K562 (cell line): ENCODE measurements around the gene CLCN6. TPM values are rescaled to one million over a fixed set of nuclear protein-coding genes. Genes with fewer than 3 reads are reported as not detected.

Source experiments
- ASH1L ChIP-seq: fragments of 450-650 bp; IDR thresholded peaks from 2 replicates; pipeline ENCODE4 v1.6.1; 2018; ENCODE audit warnings: borderline replicate concordance, mild to moderate bottlenecking, low read depth; ENCODE audit not compliant: partially characterized antibody
- HDGF ChIP-seq: fragments of 450-650 bp; IDR thresholded peaks from 2 replicates; pipeline ENCODE4 v1.6.1; 2016
- IRF1 ChIP-seq: sonication (generic); formaldehyde crosslinking; IDR thresholded peaks from 2 replicates; pipeline ENCODE4 v1.8.0; 2022; ENCODE audit warnings: missing genetic modification reagents, mild to moderate bottlenecking, borderline replicate concordance
- MTF1 ChIP-seq: fragments of 250-450 bp; sonication (Bioruptor Pico); IDR thresholded peaks from 2 replicates; pipeline ENCODE4 v1.9.0; 2021; ENCODE audit warnings: moderate library complexity, mild to moderate bottlenecking, inconsistent platforms, borderline replicate concordance
- NONO ChIP-seq, 2 experiments: fragments of 200-400 bp in 1 of 2; fragments of 450-650 bp in 1 of 2; formaldehyde crosslinking in 1 of 2; IDR thresholded peaks; 2 replicates each; pipeline ENCODE4 v1.6.1; 2017; ENCODE audit warnings: low read depth in 2 of 2, mild to moderate bottlenecking in 2 of 2, moderate library complexity in 2 of 2, low read length in 1 of 2
- PHF20 ChIP-seq: fragments of 450-650 bp; IDR thresholded peaks from 2 replicates; pipeline ENCODE4 v1.6.1; 2018; ENCODE audit not compliant: partially characterized antibody
- RNF2 ChIP-seq: sonication (generic); IDR thresholded peaks from 2 replicates; pipeline ENCODE4 v1.6.1; 2016
- TFE3 ChIP-seq: fragments of 450-650 bp; formaldehyde crosslinking; IDR thresholded peaks from 2 replicates; pipeline ENCODE4 v1.4.0; 2020; ENCODE audit warnings: mild to moderate bottlenecking, mixed read lengths
- U2AF2 ChIP-seq: fragments of 200-400 bp; formaldehyde crosslinking; optimal IDR thresholded peaks from 2 replicates; pipeline ENCODE3; 2017; ENCODE audit warnings: low read depth, mild to moderate bottlenecking, low read length
- ZBTB40 ChIP-seq, 2 experiments: fragments of 450-650 bp in 1 of 2; sonication (generic) in 1 of 2; formaldehyde crosslinking in 1 of 2; IDR thresholded peaks; 2 replicates each; pipeline versions ENCODE4 v1.7.1 to v1.9.0; 2016 to 2022; ENCODE audit warnings: inconsistent platforms in 1 of 2, mild to moderate bottlenecking in 1 of 2, missing genetic modification reagents in 1 of 2
- ZNF239 ChIP-seq: fragments of 250-450 bp; sonication (Bioruptor Pico); IDR thresholded peaks from 2 replicates; pipeline ENCODE4 v1.4.0; 2020; ENCODE audit warnings: mild to moderate bottlenecking
- ZNF24 ChIP-seq: fragments of 450-650 bp; IDR thresholded peaks from 2 replicates; pipeline ENCODE4 v1.6.1; 2016
- ZNF639 ChIP-seq, 2 experiments: fragments of 200-800 bp in 1 of 2; sonication (Bioruptor generic) in 1 of 2; sonication (generic) in 1 of 2; formaldehyde crosslinking in 1 of 2; IDR thresholded peaks in 1 of 2; conservative IDR thresholded peaks in 1 of 2; 2 replicates each; pipeline versions ENCODE4 v1.5.0 to v1.6.1; 2016 to 2020; ENCODE audit warnings: missing compliant biosample characterization in 1 of 2, missing genetic modification characterization in 1 of 2, missing genetic modification reagents in 1 of 2
- polyA plus RNA-seq, 8 experiments: library from polyadenylated mRNA; depleted of rRNA in 4 of 8; stranded (reverse) in 5 of 8; unstranded in 3 of 8; fragments of >200 nt; fragmentation: Nextera tagmentation in 2 of 8; fragmentation: Illumina TruSeq in 1 of 8; extraction: Ambion mirVana in 2 of 8; extraction: Trizol in 1 of 8; gene quantifications; 2 replicates each; pipeline versions ENCODE4 v1.2.1 to v1.2.3, GENCODE V29; 2011 to 2014; ENCODE audit warnings: inconsistent platforms in 1 of 8, missing spikeins in 1 of 8
- total RNA-seq, 7 experiments: library from RNA; depleted of rRNA in 6 of 7; stranded (reverse); fragments of >200 nt in 6 of 7; fragmentation: Illumina TruSeq in 2 of 7; extraction: Trizol in 2 of 7; gene quantifications; 2 replicates each; pipeline versions ENCODE4 v1.2.1 to v1.2.3, GENCODE V29; 2011 to 2021; ENCODE audit warnings: low replicate concordance in 1 of 7

CLCN6 gene
- total and polyA plus RNA-seq, 9 of the 15 experiments (the other 6 are each of a cell fraction or from before 2014, with no cell fraction given) = 2.0 to 21.8 (median 13.6) TPM

- no peak for TF ChIP-seq ZBTB40 (IDR thresholded peaks at IDR 0.05)
- TF ChIP-seq ZBTB40 (CRISPR knock-in tag; IDR thresholded peaks at IDR 0.05) = no peak
- no peak for TF ChIP-seq RNF2
- peak; percentile 24; the same call in 1 of the 2 replicates for TF ChIP-seq ZNF239 (CRISPR knock-in tag)
- no peak for TF ChIP-seq PHF20
- TF ChIP-seq NONO (IDR thresholded peaks at IDR 0.05; ENCODE audit: low read depth in 2 of 2, low read length in 1 of 2) = no peak
- TF ChIP-seq ZNF639 (CRISPR knock-in tag; conservative IDR thresholded peaks at IDR 0.05 in 1 of 2, IDR thresholded peaks at IDR 0.05 in 1 of 2) = no peak
- no peak for TF ChIP-seq U2AF2
- TF ChIP-seq IRF1 (CRISPR knock-in tag) = no peak
- TF ChIP-seq ZNF24 = peak; percentile 66; the same call in 1 of the 2 replicates
- peak; percentile 83; the same call in 1 of the 2 replicates for TF ChIP-seq HDGF
- TF ChIP-seq MTF1 (CRISPR knock-in tag) = no peak
- TF ChIP-seq TFE3 (CRISPR knock-in tag) = no peak
- TF ChIP-seq ASH1L = no peak
Observed at GRCh38 chr1:11838349-11839272, 32.6 kb downstream of the CLCN6 start (continued).
